Measurements from ENCODE around the gene SLC6A3. TPM values are rescaled to one million over a fixed set of nuclear protein-coding genes. Genes with fewer than 3 reads are reported as not detected.

SLC6A3 gene
- total and polyA plus RNA-seq, 10 donors = 0.02 to 0.27 (median 0.07) TPM; not detected in 4

DNA sequence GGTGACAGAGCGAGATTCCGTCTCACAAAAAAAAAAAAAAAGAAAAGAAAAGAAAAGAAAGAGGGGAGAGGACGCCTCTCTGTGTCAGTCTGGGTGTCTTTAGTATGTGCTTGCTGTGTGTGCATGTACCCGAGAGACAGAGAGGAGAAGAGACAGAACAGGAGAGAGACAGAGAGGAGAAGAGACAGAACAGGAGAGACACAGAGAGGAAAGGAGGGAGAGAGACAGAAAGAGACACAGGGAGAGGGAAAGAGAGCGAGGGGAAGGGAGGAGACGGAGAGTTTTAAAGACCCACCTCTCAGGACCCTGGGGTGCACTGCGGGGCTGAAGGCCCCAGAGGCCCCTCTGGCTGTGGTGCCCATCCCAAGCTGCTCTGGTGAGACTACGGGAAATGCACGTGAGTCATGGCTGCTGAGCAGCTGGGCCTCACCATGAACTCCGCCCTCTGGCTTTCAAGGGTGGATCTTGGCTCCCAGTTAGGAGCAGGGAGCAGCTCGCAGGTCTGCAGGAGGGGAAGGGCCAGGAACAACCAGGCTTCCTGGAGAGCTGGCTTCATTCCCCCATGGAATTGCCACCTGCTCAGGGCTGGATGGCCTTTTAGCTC is 7.9 kb downstream of the SLC6A3 start:
- no peak overlapping the region for H3K27ac ChIP-seq
- 50 to 61% (median 54%) methylated on average over 11 of the region's 11 CpGs for WGBS, 5 donors
- no peaks in the 10 kb centered on the region for H3K4me1 ChIP-seq
- peaks cover 0 to 15% (median 0%) of the 10 kb centered on the region in 8 donors for H3K9me3 ChIP-seq
- H3K27me3 ChIP-seq (replicated peaks in 1 of 7) = peaks cover 0 to 52% (median 27%) of the 10 kb centered on the region in 7 donors
- no peak for TF ChIP-seq POLR2AphosphoS5 (IDR thresholded peaks at IDR 0.05)
- TF ChIP-seq CTCF (IDR thresholded peaks at IDR 0.05 in 8 of 11, conservative IDR thresholded peaks at IDR 0.05 in 3 of 11) = no peak
- no peak for TF ChIP-seq POLR2A (IDR thresholded peaks at IDR 0.05)
- no peak overlapping the region for H3K4me3 ChIP-seq
- intact Hi-C loops (cut with DNase I; ENCODE audit: low total_unique reads) = no loop called here
- no peak for DNase-seq
- H3K36me3 ChIP-seq = no peaks in the 10 kb centered on the region

DNA sequence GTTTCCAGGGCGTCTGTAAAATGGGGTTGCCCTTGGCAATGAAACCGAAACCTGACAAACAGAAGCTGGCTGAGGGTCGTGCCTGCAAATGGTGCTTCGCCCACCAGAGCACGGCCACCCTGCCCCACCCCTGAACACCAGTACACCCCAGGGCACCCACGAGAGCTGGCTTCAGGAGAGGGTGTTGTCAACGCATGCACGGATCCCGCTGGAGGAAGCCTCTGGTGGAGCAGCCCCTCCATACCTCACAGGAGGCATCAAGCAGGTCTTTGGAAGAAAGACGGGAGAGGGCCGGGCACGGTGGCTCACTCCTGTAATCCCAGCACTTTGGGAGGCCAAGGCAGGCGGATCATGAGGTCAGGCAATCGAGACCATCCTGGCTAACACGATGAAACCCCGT is 8.6 kb downstream of the SLC6A3 start:
- Histone ChIP-seq H3K4me3 (no peak overlapping the region), H3K27ac (no peak overlapping the region), H3K4me1 (no peaks in the 10 kb centered on the region), H3K9me3 (peaks cover 0 to 17% (median 0%) of the 10 kb centered on the region in 8 donors), H3K27me3 (replicated peaks in 1 of 7) (peaks cover 0 to 46% (median 21%) of the 10 kb centered on the region in 7 donors), H3K36me3 (no peaks in the 10 kb centered on the region)
- WGBS, 5 donors = 84 to 93% (median 85%) methylated on average over 15 to 16 of the region's 16 CpGs
- DNase-seq = no peak
- TF ChIP-seq POLR2A (IDR thresholded peaks at IDR 0.05) (no peak), POLR2AphosphoS5 (IDR thresholded peaks at IDR 0.05) (no peak), CTCF (IDR thresholded peaks at IDR 0.05 in 8 of 11, conservative IDR thresholded peaks at IDR 0.05 in 3 of 11) (no peak)
- intact Hi-C loops (cut with DNase I; ENCODE audit: low total_unique reads) = no loop called here

DNA sequence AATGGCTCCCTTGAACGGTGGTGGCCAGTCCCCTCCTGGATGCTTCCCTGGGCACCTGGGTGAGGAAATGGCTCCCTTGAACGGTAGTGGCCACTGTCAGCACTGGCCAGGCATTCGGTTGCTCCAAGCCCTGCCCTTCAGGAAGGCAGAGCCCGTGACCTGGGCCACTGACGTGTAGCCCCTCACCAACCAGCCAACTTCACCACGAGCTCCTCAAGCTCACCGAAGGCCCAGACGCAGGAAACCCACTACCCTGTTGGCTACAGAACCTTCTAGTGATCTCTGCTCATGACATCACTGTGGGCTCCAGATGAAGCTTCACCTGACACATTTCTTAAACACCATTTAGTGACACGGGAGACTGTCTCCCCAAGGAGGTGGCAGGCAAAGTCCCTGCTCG is 9.2 kb downstream of the SLC6A3 start:
- Histone ChIP-seq H3K9me3 (peaks cover 0 to 23% (median under 1%) of the 10 kb centered on the region in 8 donors), H3K27me3 (replicated peaks in 1 of 7) (peaks cover 0 to 39% (median 14%) of the 10 kb centered on the region in 7 donors), H3K4me1 (no peaks in the 10 kb centered on the region), H3K36me3 (no peaks in the 10 kb centered on the region), H3K27ac (no peak overlapping the region), H3K4me3 (no peak overlapping the region)
- no peak for DNase-seq
- intact Hi-C loops (cut with DNase I; ENCODE audit: low total_unique reads) = no loop called here
- 78 to 92% (median 79%) methylated on average over 5 to 10 of the region's 10 CpGs for WGBS, 5 donors
- TF ChIP-seq CTCF (IDR thresholded peaks at IDR 0.05 in 8 of 11, conservative IDR thresholded peaks at IDR 0.05 in 3 of 11) = no peak
- no peak for TF ChIP-seq POLR2A (IDR thresholded peaks at IDR 0.05)
- no peak for TF ChIP-seq POLR2AphosphoS5 (IDR thresholded peaks at IDR 0.05)

GRCh38 chr5:1435369-1435768 is 9.9 kb downstream of the SLC6A3 start:
- Histone ChIP-seq H3K4me1 (no peaks in the 10 kb centered on the region), H3K4me3 (no peak overlapping the region), H3K27ac (no peak overlapping the region), H3K9me3 (peaks cover 0 to 26% (median 1%) of the 10 kb centered on the region in 8 donors), H3K27me3 (replicated peaks in 1 of 7) (peaks cover 0 to 32% (median 13%) of the 10 kb centered on the region in 7 donors), H3K36me3 (no peaks in the 10 kb centered on the region)
- intact Hi-C loops (cut with DNase I; ENCODE audit: low total_unique reads) = no loop called here
- no peak for DNase-seq
- 87 to 93% (median 90%) methylated on average over 1 to 2 of the region's 2 CpGs; no CpG with 5 or more reads in 1 of the 5 donors for WGBS, 5 donors
- no peak for TF ChIP-seq CTCF (IDR thresholded peaks at IDR 0.05 in 8 of 11, conservative IDR thresholded peaks at IDR 0.05 in 3 of 11)
- no peak for TF ChIP-seq POLR2A (IDR thresholded peaks at IDR 0.05)
- TF ChIP-seq POLR2AphosphoS5 (IDR thresholded peaks at IDR 0.05) = no peak

Measured in spleen (tissue), 11 donors.